K562 (cell line): Measurements from ENCODE around the gene MCTS1. TPM values are rescaled to one million over a fixed set of nuclear protein-coding genes. Genes with fewer than 3 reads are reported as not detected.

Experiments used
- ARID2 ChIP-seq: fragments of 450-650 bp; IDR thresholded peaks from 2 replicates; pipeline ENCODE4 v1.6.1; 2017; ENCODE audit warnings: antibody characterized with exemption, mild to moderate bottlenecking
- BRD9 ChIP-seq: fragments of 450-650 bp; IDR thresholded peaks from 2 replicates; pipeline ENCODE4 v1.6.1; 2018; ENCODE audit warnings: low read depth; ENCODE audit not compliant: partially characterized antibody
- CHD4 ChIP-seq: fragments of 200-600 bp; sonication (generic); IDR thresholded peaks from 3 replicates; pipeline ENCODE4 v1.6.1; 2012; ENCODE audit warnings: low read depth, mild to moderate bottlenecking, mixed read lengths, low read length, inconsistent platforms; ENCODE audit not compliant: insufficient read depth, insufficient replicate concordance, poor library complexity, severe bottlenecking
- EZH2 ChIP-seq: IDR thresholded peaks from 2 replicates; pipeline ENCODE4 v1.6.1; 2012; ENCODE audit warnings: low read depth, mild to moderate bottlenecking, inconsistent platforms, low read length, borderline replicate concordance
- FOXP1 ChIP-seq: sonication (generic); formaldehyde crosslinking; IDR thresholded peaks from 2 replicates; pipeline ENCODE4 v1.8.0; 2022; ENCODE audit warnings: mild to moderate bottlenecking, missing genetic modification reagents
- GTF2E2 ChIP-seq: fragments of 200-800 bp; sonication (Bioruptor generic); IDR thresholded peaks from 2 replicates; pipeline ENCODE4 v1.6.1; 2016; ENCODE audit warnings: missing genetic modification characterization, missing compliant biosample characterization
- KLF16 ChIP-seq: IDR thresholded peaks from 2 replicates; pipeline ENCODE4 v1.6.1; 2016; ENCODE audit warnings: antibody characterized with exemption
- NFYB ChIP-seq: IDR thresholded peaks from 2 replicates; pipeline ENCODE4 v1.6.1; 2011; ENCODE audit warnings: mild to moderate bottlenecking, moderate library complexity; ENCODE audit not compliant: insufficient read length; ENCODE audit errors: extremely low read depth
- POLR2A ChIP-seq: fragments of 450-650 bp; conservative IDR thresholded peaks from 2 replicates; pipeline ENCODE4 v1.6.1; 2016
- RERE ChIP-seq: sonication (generic); formaldehyde crosslinking; IDR thresholded peaks from 2 replicates; pipeline ENCODE4 v1.8.0; 2023; ENCODE audit warnings: missing genetic modification reagents, mild to moderate bottlenecking, borderline replicate concordance
- RFX5 ChIP-seq: IDR thresholded peaks from 2 replicates; pipeline ENCODE4 v1.6.1; 2011; ENCODE audit warnings: low read depth, mild to moderate bottlenecking, improper control_type of control experiment, low read length
- SUPT5H ChIP-seq: fragments of 450-650 bp; IDR thresholded peaks from 2 replicates; pipeline ENCODE4 v1.6.1; 2016
- TGIF2 ChIP-seq: sonication (generic); formaldehyde crosslinking; IDR thresholded peaks from 2 replicates; pipeline ENCODE4 v1.8.1; 2022; ENCODE audit warnings: mild to moderate bottlenecking, missing genetic modification reagents, moderate library complexity
- ZBED1 ChIP-seq: IDR thresholded peaks from 2 replicates; pipeline ENCODE4 v1.6.1; 2014
- ZBTB34 ChIP-seq: fragments of 250-450 bp; sonication (Bioruptor Pico); IDR thresholded peaks from 2 replicates; pipeline ENCODE4 v1.8.0; 2021; ENCODE audit warnings: mild to moderate bottlenecking, moderate library complexity
- polyA plus RNA-seq, 8 experiments: library from polyadenylated mRNA; depleted of rRNA in 4 of 8; stranded (reverse) in 5 of 8; unstranded in 3 of 8; fragments of >200 nt; fragmentation: Nextera tagmentation in 2 of 8; fragmentation: Illumina TruSeq in 1 of 8; extraction: Ambion mirVana in 2 of 8; extraction: Trizol in 1 of 8; gene quantifications; 2 replicates each; pipeline versions ENCODE4 v1.2.1 to v1.2.3, GENCODE V29; 2011 to 2014; ENCODE audit warnings: inconsistent platforms in 1 of 8, missing spikeins in 1 of 8
- total RNA-seq, 7 experiments: library from RNA; depleted of rRNA in 6 of 7; stranded (reverse); fragments of >200 nt in 6 of 7; fragmentation: Illumina TruSeq in 2 of 7; extraction: Trizol in 2 of 7; gene quantifications; 2 replicates each; pipeline versions ENCODE4 v1.2.1 to v1.2.3, GENCODE V29; 2011 to 2021; ENCODE audit warnings: low replicate concordance in 1 of 7
- TF ChIP-seq, protein P1 (sequence below): fragments of 250-450 bp; sonication (Bioruptor Pico); IDR thresholded peaks from 2 replicates; pipeline ENCODE4 v1.8.0; 2022; ENCODE audit warnings: moderate library complexity, mild to moderate bottlenecking, inconsistent platforms
- TF ChIP-seq, protein P2 (sequence below): fragments of 200-400 bp; formaldehyde crosslinking; IDR thresholded peaks from 2 replicates; pipeline ENCODE4 v1.6.1; 2017; ENCODE audit warnings: mild to moderate bottlenecking, low read depth, low read length, moderate library complexity

Gene MCTS1
- total and polyA plus RNA-seq, 9 of the 15 experiments (the other 6 are each of a cell fraction or from before 2014, with no cell fraction given), result 65.3 to 300 (median 152) TPM

DNA sequence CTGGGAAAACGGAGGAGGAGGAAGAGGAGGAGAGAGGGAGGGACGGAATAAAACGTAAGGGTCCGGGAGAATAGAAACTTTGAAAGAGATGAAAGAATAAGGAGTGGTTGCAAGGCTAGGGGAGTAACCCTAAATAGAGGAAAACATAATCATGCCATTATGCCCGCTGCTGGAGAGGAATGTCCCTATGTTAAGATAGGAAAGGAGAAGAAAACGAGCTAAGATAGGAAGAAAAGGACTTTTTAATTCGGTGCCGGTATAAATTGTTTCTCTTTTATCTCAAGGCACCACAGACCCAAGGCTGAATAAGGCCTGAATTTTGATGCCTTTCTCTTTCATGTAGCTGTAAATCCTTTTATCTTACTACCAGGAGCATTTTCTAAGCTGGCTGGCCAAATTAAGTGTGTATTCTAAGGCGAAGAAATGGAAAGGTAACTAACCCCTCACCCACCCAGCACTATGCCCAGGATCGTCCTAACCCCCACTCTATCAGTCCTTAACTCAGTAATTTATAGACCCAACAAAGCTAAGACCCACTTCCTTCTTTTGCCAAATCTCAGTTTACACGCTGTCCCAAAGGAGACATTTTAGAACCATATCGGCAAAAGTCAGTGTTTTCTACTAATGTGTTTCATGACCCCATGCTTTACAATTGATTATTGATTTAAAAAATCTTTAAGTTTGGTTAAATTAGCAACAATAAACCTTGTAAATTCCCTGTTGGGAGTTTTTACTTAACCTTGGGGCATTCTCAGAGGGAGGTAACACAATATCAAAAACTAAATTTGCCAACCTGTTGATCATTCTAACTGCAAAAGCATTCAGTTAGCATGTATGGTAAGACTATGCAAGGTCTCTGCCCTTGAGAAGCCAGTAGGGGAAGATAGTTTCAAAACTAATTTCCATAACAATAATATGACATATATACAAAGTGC is 42.0 kb upstream of the MCTS1 start (continued):
- TF ChIP-seq RERE, result no peak
- no peak for TF ChIP-seq TGIF2 (CRISPR knock-in tag)
- TF ChIP-seq, protein P1, sequence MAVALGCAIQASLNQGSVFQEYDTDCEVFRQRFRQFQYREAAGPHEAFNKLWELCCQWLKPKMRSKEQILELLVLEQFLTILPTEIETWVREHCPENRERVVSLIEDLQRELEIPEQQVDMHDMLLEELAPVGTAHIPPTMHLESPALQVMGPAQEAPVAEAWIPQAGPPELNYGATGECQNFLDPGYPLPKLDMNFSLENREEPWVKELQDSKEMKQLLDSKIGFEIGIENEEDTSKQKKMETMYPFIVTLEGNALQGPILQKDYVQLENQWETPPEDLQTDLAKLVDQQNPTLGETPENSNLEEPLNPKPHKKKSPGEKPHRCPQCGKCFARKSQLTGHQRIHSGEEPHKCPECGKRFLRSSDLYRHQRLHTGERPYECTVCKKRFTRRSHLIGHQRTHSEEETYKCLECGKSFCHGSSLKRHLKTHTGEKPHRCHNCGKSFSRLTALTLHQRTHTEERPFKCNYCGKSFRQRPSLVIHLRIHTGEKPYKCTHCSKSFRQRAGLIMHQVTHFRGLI, result no peak
- TF ChIP-seq SUPT5H, result peak; percentile 75
- TF ChIP-seq, protein P2, sequence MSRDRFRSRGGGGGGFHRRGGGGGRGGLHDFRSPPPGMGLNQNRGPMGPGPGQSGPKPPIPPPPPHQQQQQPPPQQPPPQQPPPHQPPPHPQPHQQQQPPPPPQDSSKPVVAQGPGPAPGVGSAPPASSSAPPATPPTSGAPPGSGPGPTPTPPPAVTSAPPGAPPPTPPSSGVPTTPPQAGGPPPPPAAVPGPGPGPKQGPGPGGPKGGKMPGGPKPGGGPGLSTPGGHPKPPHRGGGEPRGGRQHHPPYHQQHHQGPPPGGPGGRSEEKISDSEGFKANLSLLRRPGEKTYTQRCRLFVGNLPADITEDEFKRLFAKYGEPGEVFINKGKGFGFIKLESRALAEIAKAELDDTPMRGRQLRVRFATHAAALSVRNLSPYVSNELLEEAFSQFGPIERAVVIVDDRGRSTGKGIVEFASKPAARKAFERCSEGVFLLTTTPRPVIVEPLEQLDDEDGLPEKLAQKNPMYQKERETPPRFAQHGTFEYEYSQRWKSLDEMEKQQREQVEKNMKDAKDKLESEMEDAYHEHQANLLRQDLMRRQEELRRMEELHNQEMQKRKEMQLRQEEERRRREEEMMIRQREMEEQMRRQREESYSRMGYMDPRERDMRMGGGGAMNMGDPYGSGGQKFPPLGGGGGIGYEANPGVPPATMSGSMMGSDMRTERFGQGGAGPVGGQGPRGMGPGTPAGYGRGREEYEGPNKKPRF, result no peak
- no peak for TF ChIP-seq ZBED1
- TF ChIP-seq EZH2, result no peak
- no peak for TF ChIP-seq RFX5
- TF ChIP-seq GTF2E2, result peak; percentile 57; the same call in 1 of the 2 replicates
- TF ChIP-seq ARID2, result no peak
- peak; percentile 79 for TF ChIP-seq POLR2A
- TF ChIP-seq BRD9, result no peak
- no peak for TF ChIP-seq CHD4
- TF ChIP-seq KLF16, result no peak
- TF ChIP-seq NFYB, result no peak
- TF ChIP-seq ZBTB34 (CRISPR knock-in tag), result no peak
- TF ChIP-seq FOXP1 (CRISPR knock-in tag), result no peak
